OCI-LY3 (cell line): ENCODE data around the gene QRICH2.

ENCODE experiments used
- H2AFZ ChIP-seq: fragments of 200-600, 300-600 bp; shearing (Covaris generic); 2 replicates; pipeline ENCODE4 v1.6.0; 2014; ENCODE audit warnings: antibody characterized with exemption, low read depth, low read length
- H3K27ac ChIP-seq: fragments of 200-600, 300-600 bp; sonication (generic); 2 replicates; pipeline ENCODE4 v1.5.1; 2014; ENCODE audit warnings: mild to moderate bottlenecking, low read length, moderate library complexity, mixed read lengths
- H3K27me3 ChIP-seq: fragments of 200-600, 300-600 bp; sonication (generic); 2 replicates; pipeline ENCODE4 v1.6.1; 2014; ENCODE audit warnings: low read depth, low read length, mixed read lengths
- H3K36me3 ChIP-seq: fragments of 200-600, 300-600 bp; sonication (generic); replicated peaks from 2 replicates; pipeline ENCODE3; 2014; ENCODE audit warnings: low read depth, low read length, mixed read lengths
- H3K4me1 ChIP-seq: fragments of 300-600, 200-600 bp; sonication (generic); 2 replicates; pipeline ENCODE4 v1.6.1; 2014; ENCODE audit warnings: low read length, mixed read lengths
- H3K4me2 ChIP-seq: fragments of 200-600, 300-600 bp; sonication (generic); 2 replicates; pipeline ENCODE4 v1.6.1; 2014; ENCODE audit warnings: low read length, mixed read lengths
- H3K4me3 ChIP-seq: fragments of 300-600, 200-600 bp; sonication (generic); 2 replicates; pipeline ENCODE4 v1.5.1; 2014; ENCODE audit warnings: antibody characterized with exemption, mild to moderate bottlenecking, low read length, moderate library complexity
- H3K79me2 ChIP-seq: fragments of 300-600, 200-600 bp; shearing (Covaris generic); 2 replicates; pipeline ENCODE4 v1.6.1; 2014; ENCODE audit warnings: mild to moderate bottlenecking, low read length, mixed read lengths
- H3K9ac ChIP-seq: fragments of 300-600, 200-600 bp; shearing (Covaris generic); 2 replicates; pipeline ENCODE4 v1.6.0; 2014; ENCODE audit warnings: mild to moderate bottlenecking, low read length, moderate library complexity
- H3K9me3 ChIP-seq: fragments of 200-600, 300-600 bp; shearing (Covaris generic); 2 replicates; pipeline ENCODE4 v1.6.1; 2014; ENCODE audit warnings: low read length, mixed read lengths; ENCODE audit not compliant: insufficient read depth
- H4K20me1 ChIP-seq: fragments of 200-600, 300-600 bp; sonication (generic); 2 replicates; pipeline ENCODE4 v1.6.1; 2016; ENCODE audit warnings: low read length, mixed read lengths; ENCODE audit not compliant: insufficient read depth
- EZH2phosphoT487 ChIP-seq: fragments of 200-600 bp; shearing (Covaris generic); IDR thresholded peaks from 2 replicates; pipeline ENCODE4 v1.6.1; 2018; ENCODE audit warnings: antibody characterized with exemption, mixed run types, low read depth
- TF ChIP-seq, protein P1 (sequence below): fragments of 200-600, 300-600 bp; sonication (generic); IDR thresholded peaks from 2 replicates; pipeline ENCODE4 v1.5.1; 2014; ENCODE audit warnings: antibody characterized with exemption, low read length, low read depth

Gene QRICH2

DNA sequence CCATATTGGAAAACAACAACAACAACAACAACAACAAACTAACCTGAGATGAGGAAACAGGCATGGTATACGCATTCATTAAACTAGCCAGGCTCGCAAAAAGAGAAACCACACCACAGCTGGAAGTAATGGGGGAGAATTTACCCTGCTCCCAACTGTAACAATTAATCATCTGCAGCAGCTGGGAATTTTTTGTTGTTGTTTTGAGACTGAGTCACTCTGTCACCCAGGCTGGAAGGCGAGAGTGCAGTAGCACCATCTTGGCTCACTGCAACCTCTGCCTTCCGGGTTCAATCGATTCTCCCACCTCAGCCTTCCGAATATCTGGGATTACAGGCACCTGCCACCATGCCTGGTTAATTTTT is 29.3 kb upstream of the QRICH2 start:
- no peak overlapping the region for H3K4me2 ChIP-seq
- no peaks in the 10 kb centered on the region for H4K20me1 ChIP-seq
- no peaks in the 10 kb centered on the region for H3K79me2 ChIP-seq
- H3K27me3 ChIP-seq, result no peaks in the 10 kb centered on the region
- H3K4me3 ChIP-seq, result no peak overlapping the region
- no peaks in the 10 kb centered on the region for H3K4me1 ChIP-seq
- no peak overlapping the region for H2AFZ ChIP-seq
- TF ChIP-seq, protein P1, sequence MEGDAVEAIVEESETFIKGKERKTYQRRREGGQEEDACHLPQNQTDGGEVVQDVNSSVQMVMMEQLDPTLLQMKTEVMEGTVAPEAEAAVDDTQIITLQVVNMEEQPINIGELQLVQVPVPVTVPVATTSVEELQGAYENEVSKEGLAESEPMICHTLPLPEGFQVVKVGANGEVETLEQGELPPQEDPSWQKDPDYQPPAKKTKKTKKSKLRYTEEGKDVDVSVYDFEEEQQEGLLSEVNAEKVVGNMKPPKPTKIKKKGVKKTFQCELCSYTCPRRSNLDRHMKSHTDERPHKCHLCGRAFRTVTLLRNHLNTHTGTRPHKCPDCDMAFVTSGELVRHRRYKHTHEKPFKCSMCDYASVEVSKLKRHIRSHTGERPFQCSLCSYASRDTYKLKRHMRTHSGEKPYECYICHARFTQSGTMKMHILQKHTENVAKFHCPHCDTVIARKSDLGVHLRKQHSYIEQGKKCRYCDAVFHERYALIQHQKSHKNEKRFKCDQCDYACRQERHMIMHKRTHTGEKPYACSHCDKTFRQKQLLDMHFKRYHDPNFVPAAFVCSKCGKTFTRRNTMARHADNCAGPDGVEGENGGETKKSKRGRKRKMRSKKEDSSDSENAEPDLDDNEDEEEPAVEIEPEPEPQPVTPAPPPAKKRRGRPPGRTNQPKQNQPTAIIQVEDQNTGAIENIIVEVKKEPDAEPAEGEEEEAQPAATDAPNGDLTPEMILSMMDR, result no peak
- TF ChIP-seq EZH2phosphoT487, result no peak
- H3K9ac ChIP-seq, result no peak overlapping the region
- H3K36me3 ChIP-seq, result peaks cover 4% of the 10 kb centered on the region
- no peaks in the 10 kb centered on the region for H3K9me3 ChIP-seq
- H3K27ac ChIP-seq, result no peak overlapping the region

DNA sequence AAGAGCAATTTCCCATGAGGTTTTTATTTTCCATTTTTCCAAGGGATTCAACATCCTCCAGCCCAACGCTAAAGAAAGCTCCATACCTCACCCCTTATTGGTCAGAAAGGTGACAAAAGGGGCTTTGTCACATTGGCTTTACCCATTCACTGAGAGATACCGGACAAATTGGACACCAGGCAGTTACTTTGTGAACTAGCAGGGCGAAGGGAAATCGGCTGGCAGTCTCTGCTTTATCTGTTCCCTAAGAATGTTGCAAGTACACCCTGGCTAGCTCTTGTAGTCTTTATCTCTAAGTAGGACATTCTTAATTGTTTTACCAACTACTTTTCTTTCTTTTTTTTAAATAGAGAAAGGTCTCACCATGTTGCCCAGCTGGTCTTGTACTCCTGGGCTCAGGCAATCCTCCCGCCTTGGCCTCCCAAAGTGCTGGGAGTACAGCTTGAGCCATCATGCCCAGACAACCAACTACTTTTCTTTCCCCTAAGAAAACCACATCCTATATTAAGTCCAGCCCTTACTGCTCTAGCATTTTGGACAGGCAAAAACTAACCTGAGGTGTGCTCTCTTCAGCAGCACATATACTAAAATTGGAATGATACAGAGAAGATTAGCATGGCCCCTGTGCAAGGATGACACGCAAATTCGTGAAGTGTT is 28.8 kb upstream of the QRICH2 start:
- peaks cover 2% of the 10 kb centered on the region for H3K36me3 ChIP-seq
- no peaks in the 10 kb centered on the region for H3K4me1 ChIP-seq
- H3K4me3 ChIP-seq, result no peak overlapping the region
- TF ChIP-seq EZH2phosphoT487, result no peak
- TF ChIP-seq, protein P1, result no peak
- no peak overlapping the region for H3K4me2 ChIP-seq
- no peak overlapping the region for H2AFZ ChIP-seq
- H3K9me3 ChIP-seq, result no peaks in the 10 kb centered on the region
- H4K20me1 ChIP-seq, result no peaks in the 10 kb centered on the region
- H3K9ac ChIP-seq, result no peak overlapping the region
- no peak overlapping the region for H3K27ac ChIP-seq
- no peaks in the 10 kb centered on the region for H3K27me3 ChIP-seq
- no peaks in the 10 kb centered on the region for H3K79me2 ChIP-seq

- no peak overlapping the region for H3K4me2 ChIP-seq
- no peak overlapping the region for H3K27ac ChIP-seq
- H4K20me1 ChIP-seq, result no peaks in the 10 kb centered on the region
- no peaks in the 10 kb centered on the region for H3K4me1 ChIP-seq
- no peaks in the 10 kb centered on the region for H3K36me3 ChIP-seq
- no peaks in the 10 kb centered on the region for H3K27me3 ChIP-seq
- H3K9ac ChIP-seq, result no peak overlapping the region
- no peaks in the 10 kb centered on the region for H3K79me2 ChIP-seq
- H3K9me3 ChIP-seq, result no peaks in the 10 kb centered on the region
- no peak overlapping the region for H3K4me3 ChIP-seq
- TF ChIP-seq, protein P1, result no peak
- TF ChIP-seq EZH2phosphoT487, result no peak
- H2AFZ ChIP-seq, result no peak overlapping the region
Measured at GRCh38 chr17:76335716-76336381, 27.8 kb upstream of the QRICH2 start.

- H3K4me3 ChIP-seq, result no peak overlapping the region
- H3K27ac ChIP-seq, result no peak overlapping the region
- H3K4me1 ChIP-seq, result no peaks in the 10 kb centered on the region
- no peak overlapping the region for H3K9ac ChIP-seq
- H3K36me3 ChIP-seq, result no peaks in the 10 kb centered on the region
- no peaks in the 10 kb centered on the region for H3K27me3 ChIP-seq
- no peaks in the 10 kb centered on the region for H3K9me3 ChIP-seq
- H4K20me1 ChIP-seq, result no peaks in the 10 kb centered on the region
- no peak overlapping the region for H2AFZ ChIP-seq
- no peak overlapping the region for H3K4me2 ChIP-seq
- TF ChIP-seq EZH2phosphoT487, result no peak
- TF ChIP-seq, protein P1, result no peak
- no peaks in the 10 kb centered on the region for H3K79me2 ChIP-seq
Measured at GRCh38 chr17:76333673-76334505, 25.8 kb upstream of the QRICH2 start.
